HUES64 (cell line): Measurements from ENCODE around the gene DPEP2.

Experiments used
- H3K27ac ChIP-seq: 2 replicates; pipeline ENCODE4 v1.7.0; 2013; ENCODE audit warnings: low read depth, low read length, inconsistent platforms
- H3K27me3 ChIP-seq: 2 replicates; pipeline ENCODE4 v1.6.1; 2013; ENCODE audit warnings: mild to moderate bottlenecking, low read length; ENCODE audit not compliant: insufficient read depth
- H3K36me3 ChIP-seq: 2 replicates; pipeline ENCODE4 v1.6.1; 2013; ENCODE audit warnings: mild to moderate bottlenecking, low read length; ENCODE audit not compliant: insufficient read depth
- H3K4me1 ChIP-seq: 2 replicates; pipeline ENCODE4 v1.6.1; 2013; ENCODE audit warnings: mild to moderate bottlenecking, low read length, moderate library complexity; ENCODE audit not compliant: insufficient read depth
- H3K4me3 ChIP-seq: 2 replicates; pipeline ENCODE4 v1.5.1; 2013; ENCODE audit warnings: mild to moderate bottlenecking, low read length, moderate library complexity
- H3K9ac ChIP-seq: 2 replicates; pipeline ENCODE4 v1.6.1; 2013; ENCODE audit warnings: mild to moderate bottlenecking, low read depth, low read length
- H3K9me3 ChIP-seq: 2 replicates; pipeline ENCODE4 v1.6.1; 2013; ENCODE audit warnings: low read depth, low read length; ENCODE audit not compliant: insufficient read depth
- WGBS: fragments of 150-250, 120-280 bp; methylation state at CpG from one replicate; pipeline ENCODE4 v1.1.7; 2013; ENCODE audit warnings: missing lambda C conversion rate; 5-methylcytosine and 5-hydroxymethylcytosine counted together

DPEP2 gene

DNA sequence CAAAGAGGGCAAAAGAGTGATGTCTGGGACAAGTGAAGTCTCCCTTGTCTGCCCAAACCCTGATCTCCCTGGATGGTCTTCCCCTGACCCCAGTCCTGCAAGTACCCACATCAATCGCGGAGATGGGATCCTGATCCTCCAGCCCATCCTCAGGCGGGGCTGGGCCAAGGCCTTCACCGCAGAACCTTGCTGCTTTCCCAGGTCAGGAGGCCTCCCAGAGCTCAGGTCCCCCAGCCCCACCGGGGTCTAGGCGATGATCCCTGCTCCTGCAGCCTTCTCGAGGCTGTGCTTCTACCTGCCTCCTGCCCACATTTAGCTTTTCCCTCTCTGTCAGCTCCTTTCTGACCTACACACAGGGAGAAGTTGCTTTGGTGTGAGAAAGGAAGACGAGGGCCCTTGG, 37.1 kb downstream of the DPEP2 start:
- Histone ChIP-seq H3K4me1 (peaks cover 18% of the 10 kb centered on the region; the same call in 1 of the 2 replicates), H3K27ac (no peak overlapping the region), H3K9me3 (no peaks in the 10 kb centered on the region), H3K9ac (no peak overlapping the region), H3K36me3 (peaks cover 61% of the 10 kb centered on the region), H3K4me3 (no peak overlapping the region), H3K27me3 (no peaks in the 10 kb centered on the region)
- 96% methylated on average over 8 of the region's 8 CpGs for WGBS

GRCh38 chr16:67961551-67961957, 37.7 kb downstream of the DPEP2 start:
- WGBS, result 96% methylated on average over 13 of the region's 13 CpGs

DNA sequence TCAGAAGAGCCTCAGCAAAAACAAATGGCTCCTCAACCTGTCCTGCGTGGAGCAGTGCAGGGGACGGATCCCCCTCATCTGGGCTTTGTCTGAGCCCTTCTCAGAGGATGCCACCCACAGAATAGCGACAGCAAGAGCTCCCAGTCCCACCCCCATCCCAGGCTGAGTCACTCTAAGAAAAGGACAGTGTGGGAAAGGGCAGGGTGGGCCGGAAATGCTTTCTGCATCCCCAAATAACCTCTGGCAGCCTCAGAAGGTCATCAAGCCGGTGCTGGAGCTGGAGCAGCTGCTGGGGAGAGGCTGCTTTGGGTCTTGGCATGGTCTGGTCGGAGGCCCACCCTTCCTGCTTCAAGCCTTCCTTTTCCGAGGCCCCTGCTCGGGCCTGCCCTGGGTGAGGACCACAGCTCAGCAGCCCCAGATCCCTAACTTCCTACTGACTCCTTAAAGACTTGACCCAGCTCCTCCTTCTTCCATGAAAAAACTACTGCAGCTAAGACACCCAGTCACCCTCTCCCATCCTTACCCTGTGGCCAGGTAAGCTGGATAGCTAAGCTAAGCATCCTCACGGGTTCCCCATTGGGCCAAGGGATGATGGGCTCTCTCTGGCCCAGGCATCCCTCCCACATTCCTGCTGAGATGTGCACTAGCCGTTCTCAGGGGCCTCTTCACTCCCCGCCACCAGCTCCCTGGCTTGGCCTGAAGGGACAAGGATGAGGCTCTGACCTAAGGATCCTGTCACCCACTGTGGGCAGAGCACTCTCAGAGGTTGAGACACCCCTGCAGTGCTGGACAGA, 39.6 kb downstream of the DPEP2 start:
- Histone ChIP-seq H3K27me3 (no peaks in the 10 kb centered on the region), H3K9ac (no peak overlapping the region), H3K36me3 (peaks cover 68% of the 10 kb centered on the region), H3K27ac (no peak overlapping the region), H3K4me3 (no peak overlapping the region), H3K9me3 (no peaks in the 10 kb centered on the region), H3K4me1 (peaks cover 2% of the 10 kb centered on the region; the same call in 1 of the 2 replicates)
- WGBS, result 90% methylated on average over 11 of the region's 11 CpGs

More at GRCh38 chr16:67961551-67961957, 37.7 kb downstream of the DPEP2 start:
- Histone ChIP-seq H3K4me3 (no peak overlapping the region), H3K27ac (no peak overlapping the region), H3K9me3 (no peaks in the 10 kb centered on the region), H3K27me3 (no peaks in the 10 kb centered on the region), H3K36me3 (peaks cover 61% of the 10 kb centered on the region), H3K4me1 (peaks cover 12% of the 10 kb centered on the region; the same call in 1 of the 2 replicates), H3K9ac (no peak overlapping the region)

- H3K4me1 ChIP-seq, result no peaks in the 10 kb centered on the region
- no peak overlapping the region for H3K27ac ChIP-seq
- no peak overlapping the region for H3K4me3 ChIP-seq
- H3K9me3 ChIP-seq, result no peaks in the 10 kb centered on the region
- no peaks in the 10 kb centered on the region for H3K27me3 ChIP-seq
- peaks cover 75% of the 10 kb centered on the region for H3K36me3 ChIP-seq
- no peak overlapping the region for H3K9ac ChIP-seq
- WGBS, result 93% methylated on average over 9 of the region's 9 CpGs
Observed at GRCh38 chr16:67957622-67958021, 41.7 kb downstream of the DPEP2 start.

- H3K36me3 ChIP-seq, result peaks cover 72% of the 10 kb centered on the region
- WGBS, result 96% methylated on average over 10 of the region's 10 CpGs
Observed at GRCh38 chr16:67954421-67955196, 44.7 kb downstream of the DPEP2 start.

DNA sequence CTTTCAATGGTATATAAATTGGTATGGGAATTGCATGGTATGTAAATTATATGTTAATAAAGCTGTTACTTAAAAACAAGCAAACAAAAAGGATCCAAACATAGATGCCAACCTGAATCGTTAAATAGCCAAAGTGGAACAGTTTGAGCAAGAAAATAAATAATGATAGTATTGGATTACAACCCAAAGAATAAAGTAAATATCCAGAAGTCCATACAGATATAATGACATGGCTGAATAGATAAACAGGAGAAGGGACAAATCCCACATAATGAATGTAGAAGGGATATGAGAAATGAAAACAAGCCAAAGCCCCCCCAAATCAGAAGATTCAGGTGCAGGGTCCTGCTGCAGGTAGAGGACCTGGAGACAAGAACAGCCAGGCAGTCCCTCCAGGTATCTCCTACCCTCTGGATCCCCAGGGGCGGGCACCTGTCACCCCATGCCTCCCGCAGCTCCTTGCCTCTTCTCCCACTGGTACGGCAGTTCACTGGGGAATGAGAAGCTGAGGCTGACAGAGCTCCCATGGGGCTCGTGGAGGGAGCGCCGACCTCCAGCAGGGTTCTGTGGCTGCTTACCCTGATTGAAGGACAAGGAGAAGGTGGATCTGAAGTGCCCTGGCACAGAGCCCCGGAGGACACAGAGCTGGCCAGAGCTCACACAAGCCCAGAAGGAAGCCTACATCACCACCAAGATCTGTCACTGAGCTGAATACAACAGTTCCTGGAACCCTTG, 45.5 kb downstream of the DPEP2 start:
- Histone ChIP-seq H3K27ac (no peak overlapping the region), H3K36me3 (peaks cover 72% of the 10 kb centered on the region), H3K27me3 (no peaks in the 10 kb centered on the region), H3K4me1 (no peaks in the 10 kb centered on the region), H3K4me3 (no peak overlapping the region), H3K9me3 (no peaks in the 10 kb centered on the region), H3K9ac (no peak overlapping the region)
- WGBS, result 97% methylated on average over 7 of the region's 8 CpGs

More at GRCh38 chr16:67954421-67955196, 44.7 kb downstream of the DPEP2 start:
- Histone ChIP-seq H3K9ac (no peak overlapping the region), H3K27me3 (no peaks in the 10 kb centered on the region), H3K27ac (no peak overlapping the region), H3K4me1 (no peaks in the 10 kb centered on the region), H3K9me3 (no peaks in the 10 kb centered on the region), H3K4me3 (no peak overlapping the region)

DNA sequence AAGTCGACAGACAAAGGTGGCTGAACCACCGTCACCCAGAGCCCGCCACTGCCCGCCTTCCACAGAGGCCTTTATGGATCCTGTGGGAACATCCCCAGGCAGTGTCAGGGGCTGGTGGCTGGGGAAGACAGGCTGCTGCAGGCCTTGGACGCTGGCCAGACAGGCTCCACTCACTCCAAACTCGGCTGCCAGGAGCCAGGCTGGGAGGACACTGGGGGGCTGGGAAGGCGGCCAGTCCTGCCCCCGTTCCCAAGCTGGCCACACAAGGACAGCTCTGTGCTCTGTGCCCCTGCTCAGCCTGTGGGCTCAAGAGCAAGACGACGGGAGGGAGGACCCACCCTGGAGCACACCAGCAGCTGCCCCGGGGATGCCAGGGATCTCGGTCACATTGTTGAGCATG, 47.8 kb downstream of the DPEP2 start:
- Histone ChIP-seq H3K27me3 (no peaks in the 10 kb centered on the region), H3K4me3 (no peak overlapping the region), H3K36me3 (peaks cover 77% of the 10 kb centered on the region), H3K9me3 (no peaks in the 10 kb centered on the region), H3K4me1 (no peaks in the 10 kb centered on the region), H3K9ac (no peak overlapping the region), H3K27ac (no peak overlapping the region)
- 95% methylated on average over 12 of the region's 12 CpGs for WGBS

GRCh38 chr16:67950335-67950843, 48.9 kb downstream of the DPEP2 start:
- 95% methylated on average over 16 of the region's 16 CpGs for WGBS
- Histone ChIP-seq H3K9ac (no peak overlapping the region), H3K9me3 (no peaks in the 10 kb centered on the region), H3K36me3 (peaks cover 84% of the 10 kb centered on the region), H3K4me1 (no peaks in the 10 kb centered on the region), H3K27ac (no peak overlapping the region), H3K4me3 (no peak overlapping the region), H3K27me3 (no peaks in the 10 kb centered on the region)

GRCh38 chr16:67949645-67950044, 49.6 kb downstream of the DPEP2 start:
- H3K4me3 ChIP-seq, result no peak overlapping the region
- 95% methylated on average over 11 of the region's 11 CpGs for WGBS
- H3K4me1 ChIP-seq, result no peaks in the 10 kb centered on the region
- H3K36me3 ChIP-seq, result peaks cover 87% of the 10 kb centered on the region
- no peak overlapping the region for H3K9ac ChIP-seq
- H3K27me3 ChIP-seq, result no peaks in the 10 kb centered on the region
- H3K9me3 ChIP-seq, result no peaks in the 10 kb centered on the region
- no peak overlapping the region for H3K27ac ChIP-seq

DNA sequence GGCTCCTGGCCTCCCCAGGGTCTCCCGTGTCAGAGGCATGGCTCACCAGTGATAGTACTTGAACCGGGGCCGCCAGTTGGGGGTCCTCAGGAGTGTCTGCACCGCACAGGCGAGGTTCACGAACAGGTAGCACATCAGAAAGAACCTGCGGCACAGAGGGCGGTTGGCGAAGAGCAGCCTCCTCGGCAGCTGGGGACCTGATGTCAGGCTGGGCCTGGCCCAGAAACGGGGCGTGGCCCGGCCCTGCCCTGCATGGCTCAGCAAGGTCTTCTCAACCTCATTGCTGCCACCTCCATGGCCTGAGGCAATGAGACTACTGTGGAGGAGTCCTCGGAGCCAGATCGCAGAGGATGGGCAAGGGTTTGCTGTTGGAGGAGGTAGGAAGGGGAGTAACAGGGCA, 51.3 kb downstream of the DPEP2 start:
- Histone ChIP-seq H3K9ac (no peak overlapping the region), H3K27ac (no peak overlapping the region), H3K36me3 (peaks cover 80% of the 10 kb centered on the region), H3K4me3 (no peak overlapping the region), H3K27me3 (no peaks in the 10 kb centered on the region), H3K4me1 (no peaks in the 10 kb centered on the region), H3K9me3 (no peaks in the 10 kb centered on the region)
- 95% methylated on average over 15 of the region's 15 CpGs for WGBS
